CD4-positive, alpha-beta memory T cell (primary cell): Measurements from ENCODE around the gene BRI3. TPM values are rescaled to one million over a fixed set of nuclear protein-coding genes. Genes with fewer than 3 reads are reported as not detected.

Experiments
- CTCF ChIA-PET: fragments of 350-600 bp; sonication (Branson Sonifier 250); formaldehyde crosslinking; loops from one replicate; lab custom pipeline; 2021; ENCODE audit warnings: inconsistent platforms; ENCODE audit not compliant: partially characterized antibody; lab: Charles Lee
- POLR2A ChIA-PET: fragments of 350-600 bp; sonication (Branson Sonifier 250); formaldehyde crosslinking; loops from one replicate; lab custom pipeline; 2021; ENCODE audit not compliant: partially characterized antibody; lab: Charles Lee
- DNase-seq, 5 donors: peaks; one replicate each; pipeline versions ENCODE4 v3.0.0 to v3.0.0-alpha.2; 2020 to 2022; ENCODE audit warnings: mixed read lengths in 1 of 5
- H3K27ac ChIP-seq: one replicate; pipeline ENCODE4 v1.7.0; 2013; ENCODE audit warnings: low read depth, low read length
- H3K27me3 ChIP-seq: 2 replicates; pipeline ENCODE4 v1.7.0; 2013; ENCODE audit warnings: mild to moderate bottlenecking, low read length, moderate library complexity; ENCODE audit not compliant: insufficient read depth
- H3K36me3 ChIP-seq: 2 replicates; pipeline ENCODE4 v1.7.0; 2013; ENCODE audit warnings: mild to moderate bottlenecking, low read length, moderate library complexity; ENCODE audit not compliant: insufficient read depth
- H3K4me1 ChIP-seq: 2 replicates; pipeline ENCODE4 v1.7.0; 2013; ENCODE audit warnings: mild to moderate bottlenecking, low read length, moderate library complexity; ENCODE audit not compliant: insufficient read depth
- H3K4me3 ChIP-seq, 2 donors: one replicate each; pipeline ENCODE4 v1.7.0; 2013; ENCODE audit warnings: low read length in 2 of 2, mild to moderate bottlenecking in 1 of 2
- H3K9me3 ChIP-seq, 2 donors: one replicate each; pipeline ENCODE4 v1.7.0; 2013; ENCODE audit warnings: low read length in 2 of 2, control low read depth in 1 of 2; ENCODE audit not compliant: control insufficient read depth in 1 of 2
- H3K27ac Mint-ChIP-seq, 7 donors: one replicate each; pipeline ENCODE4 v1.8.0; 2020 to 2021; ENCODE audit warnings: mixed read lengths in 7 of 7, mild to moderate bottlenecking in 6 of 7, inconsistent platforms in 3 of 7, moderate library complexity in 3 of 7
- H3K27me3 Mint-ChIP-seq, 2 donors: one replicate each; pipeline ENCODE4 v1.8.0; 2020 to 2021; ENCODE audit warnings: mixed read lengths in 2 of 2
- H3K36me3 Mint-ChIP-seq, 2 donors: one replicate each; pipeline ENCODE4 v1.8.0; 2020 to 2021; ENCODE audit warnings: mixed read lengths in 2 of 2, inconsistent platforms in 1 of 2, mild to moderate bottlenecking in 1 of 2
- H3K4me1 Mint-ChIP-seq, 4 donors: one replicate each; pipeline ENCODE4 v1.8.0; 2020 to 2021; ENCODE audit warnings: mixed read lengths in 4 of 4, mild to moderate bottlenecking in 1 of 4
- H3K4me3 Mint-ChIP-seq, 8 donors: one replicate each; pipeline ENCODE4 v1.8.0; 2020 to 2021; ENCODE audit warnings: mixed read lengths in 8 of 8, mild to moderate bottlenecking in 7 of 8, moderate library complexity in 6 of 8, inconsistent platforms in 3 of 8
- H3K9me3 Mint-ChIP-seq, 8 donors: one replicate each; pipeline ENCODE4 v1.8.0; 2020 to 2021; ENCODE audit warnings: mixed read lengths in 8 of 8, mild to moderate bottlenecking in 5 of 8, inconsistent platforms in 3 of 8, moderate library complexity in 1 of 8
- intact Hi-C: fragments of 100-400 bp; cut with micrococcal nuclease; formaldehyde crosslinking; loops from one replicate; pipeline ENCODE4 v1.15.1; 2023
- polyA plus RNA-seq, 2 donors: library from polyadenylated mRNA; unstranded; fragments of 300-500 nt; fragmentation: Illumina TruSeq; gene quantifications; one replicate each; pipeline ENCODE4 v1.2.3, GENCODE V29; 2021
- total RNA-seq, 2 experiments: library from RNA; stranded (reverse); gene quantifications; one replicate each; pipeline ENCODE4 v1.2.3, GENCODE V29; 2021

The BRI3 gene
- total and polyA plus RNA-seq, 4 experiments from 2014 or later, result 14.6 to 80.4 (median 46.4) TPM

- H3K4me1 ChIP-seq, result peaks cover 13% of the 10 kb centered on the region
- H3K4me3 Mint-ChIP-seq, result no peak overlapping the region
- no peak overlapping the region for H3K27ac ChIP-seq
- peaks cover 14% of the 10 kb centered on the region for H3K36me3 ChIP-seq
- intact Hi-C loops, result loop anchor here (10.0 kb wide), 1 partner anchor 415 kb away; the partner anchor contains the start of gene ASNS
- H3K27ac Mint-ChIP-seq, result peak overlapping the region in 1 of 7 donors; percentile 20
- peaks cover 0 to 2% (median 0%) of the 10 kb centered on the region in 8 donors for H3K9me3 Mint-ChIP-seq
- H3K36me3 Mint-ChIP-seq, result peaks cover 10 to 14% of the 10 kb centered on the region in 2 donors
- DNase-seq, result no peak
- H3K4me1 Mint-ChIP-seq, result peaks cover 4 to 23% (median 12%) of the 10 kb centered on the region in 4 donors
- no peak overlapping the region for H3K4me3 ChIP-seq
- no peaks in the 10 kb centered on the region for H3K9me3 ChIP-seq
- no peaks in the 10 kb centered on the region for H3K27me3 Mint-ChIP-seq
- H3K27me3 ChIP-seq, result no peaks in the 10 kb centered on the region
- POLR2A ChIA-PET, result no interaction called here
- CTCF ChIA-PET, result no interaction called here
Observed at GRCh38 chr7:98289333-98289875, 7.9 kb downstream of the BRI3 start.

GRCh38 chr7:98291717-98292116 lies 10.2 kb downstream of the BRI3 start:
- H3K36me3 Mint-ChIP-seq, result peaks cover 10 to 14% of the 10 kb centered on the region in 2 donors
- H3K9me3 Mint-ChIP-seq, result peaks cover 0 to 2% (median 0%) of the 10 kb centered on the region in 8 donors
- Histone ChIP-seq H3K9me3 (no peaks in the 10 kb centered on the region), H3K27ac (no peak overlapping the region), H3K36me3 (peaks cover 14% of the 10 kb centered on the region), H3K4me1 (no peaks in the 10 kb centered on the region), H3K4me3 (no peak overlapping the region), H3K27me3 (no peaks in the 10 kb centered on the region)
- DNase-seq, result no peak
- no peak overlapping the region for H3K4me3 Mint-ChIP-seq
- ChIA-PET CTCF (no interaction called here), POLR2A (no interaction called here)
- no peaks in the 10 kb centered on the region for H3K27me3 Mint-ChIP-seq
- no peak overlapping the region for H3K27ac Mint-ChIP-seq
- intact Hi-C loops, result no loop called here
- peaks cover 0 to 10% (median 2%) of the 10 kb centered on the region in 4 donors for H3K4me1 Mint-ChIP-seq

GRCh38 chr7:98293265-98293664 lies 11.8 kb downstream of the BRI3 start:
- H3K27me3 Mint-ChIP-seq, result no peaks in the 10 kb centered on the region
- Histone ChIP-seq H3K36me3 (peaks cover 14% of the 10 kb centered on the region), H3K4me3 (no peak overlapping the region), H3K4me1 (no peaks in the 10 kb centered on the region), H3K27ac (no peak overlapping the region), H3K9me3 (no peaks in the 10 kb centered on the region), H3K27me3 (no peaks in the 10 kb centered on the region)
- H3K27ac Mint-ChIP-seq, result no peak overlapping the region
- no peak for DNase-seq
- peaks cover 0 to 3% (median 2%) of the 10 kb centered on the region in 4 donors for H3K4me1 Mint-ChIP-seq
- peaks cover 0 to 2% (median 0%) of the 10 kb centered on the region in 8 donors for H3K9me3 Mint-ChIP-seq
- ChIA-PET POLR2A (no interaction called here), CTCF (no interaction called here)
- H3K36me3 Mint-ChIP-seq, result peaks cover 10 to 14% of the 10 kb centered on the region in 2 donors
- intact Hi-C loops, result no loop called here
- no peak overlapping the region for H3K4me3 Mint-ChIP-seq

- Histone ChIP-seq H3K27ac (no peak overlapping the region), H3K27me3 (no peaks in the 10 kb centered on the region), H3K36me3 (peaks cover 14% of the 10 kb centered on the region), H3K4me3 (no peak overlapping the region), H3K4me1 (no peaks in the 10 kb centered on the region), H3K9me3 (no peaks in the 10 kb centered on the region)
- POLR2A ChIA-PET, result no interaction called here
- Mint-ChIP-seq H3K27ac (no peak overlapping the region), H3K27me3 (no peaks in the 10 kb centered on the region), H3K9me3 (peaks cover 0 to 2% (median 0%) of the 10 kb centered on the region in 8 donors), H3K4me3 (no peak overlapping the region), H3K36me3 (peaks cover 10 to 12% of the 10 kb centered on the region in 2 donors), H3K4me1 (peaks cover 0 to 3% (median 0%) of the 10 kb centered on the region in 4 donors)
- DNase-seq, result peak in 1 of 5 donors; percentile 28
- intact Hi-C loops, result no loop called here
- CTCF ChIA-PET, result interaction anchor here (1.1 kb wide), 1 partner anchor 128 kb away, joined by 3 read pairs; no protein-coding TSS in a partner anchor
Observed at GRCh38 chr7:98293746-98294145, 12.3 kb downstream of the BRI3 start.

GRCh38 chr7:98294326-98294725 lies 12.8 kb downstream of the BRI3 start:
- H3K4me3 ChIP-seq, result no peak overlapping the region
- intact Hi-C loops, result no loop called here
- H3K4me1 Mint-ChIP-seq, result peaks cover 0 to 3% (median 0%) of the 10 kb centered on the region in 4 donors
- peak overlapping the region in 2 of 7 donors; percentile 12 to 29 for H3K27ac Mint-ChIP-seq
- no peak overlapping the region for H3K27ac ChIP-seq
- ChIA-PET CTCF (interaction anchor here (1.1 kb wide), 1 partner anchor 127 kb away, joined by 3 read pairs; no protein-coding TSS in a partner anchor), POLR2A (no interaction called here)
- no peaks in the 10 kb centered on the region for H3K4me1 ChIP-seq
- H3K27me3 ChIP-seq, result no peaks in the 10 kb centered on the region
- H3K9me3 ChIP-seq, result no peaks in the 10 kb centered on the region
- H3K36me3 Mint-ChIP-seq, result peaks cover 10 to 12% of the 10 kb centered on the region in 2 donors
- DNase-seq, result peak in 1 of 5 donors; percentile 5
- H3K27me3 Mint-ChIP-seq, result no peaks in the 10 kb centered on the region
- H3K9me3 Mint-ChIP-seq, result peaks cover 0 to 2% (median 0%) of the 10 kb centered on the region in 8 donors
- no peak overlapping the region for H3K4me3 Mint-ChIP-seq
- H3K36me3 ChIP-seq, result peaks cover 14% of the 10 kb centered on the region

- no peak overlapping the region for H3K27ac Mint-ChIP-seq
Observed at GRCh38 chr7:98294798-98295382, 13.4 kb downstream of the BRI3 start.

GRCh38 chr7:98295467-98296192 lies 14.1 kb downstream of the BRI3 start:
- intact Hi-C loops, result no loop called here
- peaks cover 14% of the 10 kb centered on the region for H3K36me3 ChIP-seq

More at GRCh38 chr7:98294798-98295382, 13.4 kb downstream of the BRI3 start:
- H3K9me3 Mint-ChIP-seq, result no peaks in the 10 kb centered on the region
- no peak overlapping the region for H3K4me3 ChIP-seq
- CTCF ChIA-PET, result interaction anchor here (1.1 kb wide), 1 partner anchor 127 kb away, joined by 3 read pairs; no protein-coding TSS in a partner anchor
- intact Hi-C loops, result no loop called here
- H3K36me3 ChIP-seq, result peaks cover 14% of the 10 kb centered on the region
- POLR2A ChIA-PET, result no interaction called here
- no peak for DNase-seq
- H3K4me1 ChIP-seq, result no peaks in the 10 kb centered on the region
- H3K36me3 Mint-ChIP-seq, result peaks cover 10% of the 10 kb centered on the region in 2 donors
- H3K4me1 Mint-ChIP-seq, result peaks cover 0 to under 1% (median 0%) of the 10 kb centered on the region in 4 donors
- H3K27me3 Mint-ChIP-seq, result no peaks in the 10 kb centered on the region
- no peak overlapping the region for H3K4me3 Mint-ChIP-seq
- no peaks in the 10 kb centered on the region for H3K27me3 ChIP-seq
- H3K27ac ChIP-seq, result no peak overlapping the region
- no peaks in the 10 kb centered on the region for H3K9me3 ChIP-seq

More at GRCh38 chr7:98295467-98296192, 14.1 kb downstream of the BRI3 start:
- H3K4me3 Mint-ChIP-seq, result no peak overlapping the region
- no peaks in the 10 kb centered on the region for H3K9me3 Mint-ChIP-seq
- DNase-seq, result no peak
- POLR2A ChIA-PET, result no interaction called here
- H3K4me1 ChIP-seq, result no peaks in the 10 kb centered on the region
- H3K9me3 ChIP-seq, result no peaks in the 10 kb centered on the region
- no peak overlapping the region for H3K4me3 ChIP-seq
- no peaks in the 10 kb centered on the region for H3K27me3 Mint-ChIP-seq
- CTCF ChIA-PET, result no interaction called here
- H3K4me1 Mint-ChIP-seq, result no peaks in the 10 kb centered on the region
- H3K27me3 ChIP-seq, result no peaks in the 10 kb centered on the region
- H3K27ac ChIP-seq, result no peak overlapping the region
- H3K27ac Mint-ChIP-seq, result no peak overlapping the region
- peaks cover 10% of the 10 kb centered on the region in 2 donors for H3K36me3 Mint-ChIP-seq
